Measurements from ENCODE around the gene MUC12. TPM values are rescaled to one million over a fixed set of nuclear protein-coding genes. Genes with fewer than 3 reads are reported as not detected.

Gene MUC12
- total and polyA plus RNA-seq, 9 of the 15 experiments (the other 6 are each of a cell fraction or from before 2014, with no cell fraction given), result 0.23 to 1.2 (median 0.79) TPM; not detected in 1

DNA sequence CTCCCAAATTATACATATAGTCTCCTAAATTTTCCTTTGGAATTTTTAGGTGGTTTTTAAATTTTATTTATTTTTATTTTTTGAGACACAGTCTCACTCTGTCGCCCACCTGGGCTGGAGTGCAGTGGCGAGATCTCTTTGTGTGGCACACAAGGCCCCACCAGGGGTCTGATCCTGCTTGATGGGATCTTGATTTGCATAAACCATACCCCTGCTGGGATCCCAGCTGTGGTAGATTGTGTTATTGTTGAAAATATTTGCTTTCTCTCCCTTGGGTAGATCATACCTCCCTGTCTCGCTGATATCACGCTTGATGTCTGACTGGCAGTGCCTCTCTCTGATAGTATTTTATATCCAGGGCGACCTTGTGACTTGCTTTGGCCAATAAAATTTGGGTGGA lies 25.7 kb upstream of the MUC12 start (continued):
- TF ChIP-seq ASH1L (IDR thresholded peaks at IDR 0.05; ENCODE audit: borderline replicate concordance, low read depth, partially characterized antibody), result no peak

DNA sequence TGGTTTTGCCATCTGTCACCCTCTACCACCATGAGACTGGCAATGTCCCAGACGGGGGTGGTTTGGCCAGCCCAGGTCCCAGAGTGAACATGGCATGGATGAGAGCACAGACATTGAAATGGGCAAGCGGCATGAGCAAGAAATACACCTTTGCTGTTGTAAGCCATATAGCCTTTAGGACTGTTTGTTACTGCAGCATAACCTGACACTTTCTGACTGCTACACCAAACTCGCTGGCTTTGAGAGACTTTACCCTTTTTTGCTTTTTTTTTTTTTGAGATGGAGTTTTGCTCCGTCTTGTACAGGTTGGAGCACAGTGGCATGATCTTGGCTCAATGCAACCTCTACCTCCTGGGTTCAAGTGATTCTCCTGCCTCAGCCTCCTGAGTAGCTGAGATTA lies 25.2 kb upstream of the MUC12 start:
- DNase-seq (ENCODE audit: extremely low read depth in 1 of 4, low spot score in 3 of 4) (no peak), FAIRE-seq (no peak), ATAC-seq (no peak)
- Histone ChIP-seq H4K20me1 (replicated peaks; ENCODE audit: control insufficient read depth, insufficient read depth, low read length) (0 out of 2 replicates have a peak, but pooled peaks cover 2% of the 10 kb centered on the region), H3K4me2 (ENCODE audit: insufficient read depth, low read length) (no peak overlapping the region), H3K9ac (ENCODE audit: insufficient read depth in 1 of 2, low read depth in 2 of 2, low read length in 2 of 2) (no peak overlapping the region), H3K79me2 (ENCODE audit: control insufficient read depth, insufficient read depth, low read length) (no peaks in the 10 kb centered on the region), H3K9me3 (replicated peaks; ENCODE audit: control insufficient read depth, insufficient read depth, low read depth, low read length) (peaks cover 2% of the 10 kb centered on the region; the same call in 1 of the 2 replicates), H3K36me3 (ENCODE audit: control insufficient read depth, insufficient read depth, low read length) (no peaks in the 10 kb centered on the region), H2AFZ (ENCODE audit: low read depth, low read length) (no peak overlapping the region), H3K27me3 (ENCODE audit: control insufficient read depth in 2 of 2, insufficient read depth in 2 of 2, low read length in 2 of 2) (peaks cover 8 to 19% of the 10 kb centered on the region in 2 experiments; a peak in 4 of 5 replicates), H3K4me1 (replicated peaks in 1 of 2; ENCODE audit: control insufficient read depth in 2 of 2, insufficient read depth in 2 of 2, low read length in 2 of 2) (peaks cover 0 to 6% of the 10 kb centered on the region in 2 experiments; a peak in 2 of 5 replicates), H3K27ac (ENCODE audit: extremely low read depth, low read depth, low read length) (no peak overlapping the region), H3K9me1 (ENCODE audit: control insufficient read depth, insufficient read depth, low read length) (no peaks in the 10 kb centered on the region), H3K4me3 (no peak overlapping the region)
- no TSS peak for BruUV-seq (replicated peaks)
- ChIA-PET POLR2A (interaction anchor here (0.6 to 0.7 kb wide), 3 partner anchors 9 to 122 kb away, joined by 3 read pairs; no protein-coding TSS in a partner anchor), CTCF (ENCODE audit: low intra/inter-chr PET ratio) (no interaction called here)
- in situ Hi-C loops (cut with MboI), result no loop called here
- 8% methylated on average over 4 of the region's 4 CpGs for WGBS (ENCODE audit: insufficient coverage, low coverage, missing lambda C conversion rate)
- intact Hi-C loops (cut with micrococcal nuclease), result no loop called here
- TF ChIP-seq BCOR (IDR thresholded peaks at IDR 0.05) (peak; percentile 81), IRF1 (CRISPR knock-in tag; IDR thresholded peaks at IDR 0.05; ENCODE audit: borderline replicate concordance) (no peak), MXD1 (CRISPR knock-in tag; IDR thresholded peaks at IDR 0.05; ENCODE audit: borderline replicate concordance, poor library complexity, severe bottlenecking) (no peak), ATF1 (CRISPR knock-in tag; IDR thresholded peaks at IDR 0.05) (no peak), ATF1 (tag; IDR thresholded peaks at IDR 0.05) (no peak), ZNF23 (CRISPR knock-in tag; IDR thresholded peaks at IDR 0.05) (no peak), LEF1 (IDR thresholded peaks at IDR 0.05) (no peak), GTF2A2 (tag; IDR thresholded peaks at IDR 0.05) (no peak), ZBTB9 (CRISPR knock-in tag; IDR thresholded peaks at IDR 0.05) (no peak), RFX1 (IDR thresholded peaks at IDR 0.05) (no peak), FOXJ3 (CRISPR knock-in tag; IDR thresholded peaks at IDR 0.05) (no peak), TRIM28 (IDR thresholded peaks at IDR 0.05) (peak; percentile 44; the same call in 1 of the 2 replicates), CBX3 (IDR thresholded peaks at IDR 0.05; ENCODE audit: borderline replicate concordance in 1 of 2, low read length in 2 of 2) (peak in 1 of 2 experiments; percentile 41; a peak in 1 of 3 replicates)
- TF ChIP-seq, protein P1, sequence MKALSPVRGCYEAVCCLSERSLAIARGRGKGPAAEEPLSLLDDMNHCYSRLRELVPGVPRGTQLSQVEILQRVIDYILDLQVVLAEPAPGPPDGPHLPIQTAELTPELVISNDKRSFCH (CRISPR knock-in tag; IDR thresholded peaks at IDR 0.05), result no peak
- TF ChIP-seq, protein P1 (tag; IDR thresholded peaks at IDR 0.05), result no peak
- TF ChIP-seq, protein P2, sequence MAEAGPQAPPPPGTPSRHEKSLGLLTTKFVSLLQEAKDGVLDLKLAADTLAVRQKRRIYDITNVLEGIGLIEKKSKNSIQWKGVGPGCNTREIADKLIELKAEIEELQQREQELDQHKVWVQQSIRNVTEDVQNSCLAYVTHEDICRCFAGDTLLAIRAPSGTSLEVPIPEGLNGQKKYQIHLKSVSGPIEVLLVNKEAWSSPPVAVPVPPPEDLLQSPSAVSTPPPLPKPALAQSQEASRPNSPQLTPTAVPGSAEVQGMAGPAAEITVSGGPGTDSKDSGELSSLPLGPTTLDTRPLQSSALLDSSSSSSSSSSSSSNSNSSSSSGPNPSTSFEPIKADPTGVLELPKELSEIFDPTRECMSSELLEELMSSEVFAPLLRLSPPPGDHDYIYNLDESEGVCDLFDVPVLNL (CRISPR knock-in tag; IDR thresholded peaks at IDR 0.05; ENCODE audit: low read depth), result no peak
- TF ChIP-seq, protein P3, sequence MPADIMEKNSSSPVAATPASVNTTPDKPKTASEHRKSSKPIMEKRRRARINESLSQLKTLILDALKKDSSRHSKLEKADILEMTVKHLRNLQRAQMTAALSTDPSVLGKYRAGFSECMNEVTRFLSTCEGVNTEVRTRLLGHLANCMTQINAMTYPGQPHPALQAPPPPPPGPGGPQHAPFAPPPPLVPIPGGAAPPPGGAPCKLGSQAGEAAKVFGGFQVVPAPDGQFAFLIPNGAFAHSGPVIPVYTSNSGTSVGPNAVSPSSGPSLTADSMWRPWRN (IDR thresholded peaks at IDR 0.05; ENCODE audit: low read depth), result no peak

Data from K562 (cell line).